Measurements from ENCODE around the gene PLCG1. TPM values are rescaled to one million over a fixed set of nuclear protein-coding genes. Genes with fewer than 3 reads are reported as not detected.

The PLCG1 gene
- 100 to 1,000 TPM in 3 of 6 donors, 10 to 100 TPM in 3; 69.8 to 383 (median 99.5) TPM for total RNA-seq

DNA sequence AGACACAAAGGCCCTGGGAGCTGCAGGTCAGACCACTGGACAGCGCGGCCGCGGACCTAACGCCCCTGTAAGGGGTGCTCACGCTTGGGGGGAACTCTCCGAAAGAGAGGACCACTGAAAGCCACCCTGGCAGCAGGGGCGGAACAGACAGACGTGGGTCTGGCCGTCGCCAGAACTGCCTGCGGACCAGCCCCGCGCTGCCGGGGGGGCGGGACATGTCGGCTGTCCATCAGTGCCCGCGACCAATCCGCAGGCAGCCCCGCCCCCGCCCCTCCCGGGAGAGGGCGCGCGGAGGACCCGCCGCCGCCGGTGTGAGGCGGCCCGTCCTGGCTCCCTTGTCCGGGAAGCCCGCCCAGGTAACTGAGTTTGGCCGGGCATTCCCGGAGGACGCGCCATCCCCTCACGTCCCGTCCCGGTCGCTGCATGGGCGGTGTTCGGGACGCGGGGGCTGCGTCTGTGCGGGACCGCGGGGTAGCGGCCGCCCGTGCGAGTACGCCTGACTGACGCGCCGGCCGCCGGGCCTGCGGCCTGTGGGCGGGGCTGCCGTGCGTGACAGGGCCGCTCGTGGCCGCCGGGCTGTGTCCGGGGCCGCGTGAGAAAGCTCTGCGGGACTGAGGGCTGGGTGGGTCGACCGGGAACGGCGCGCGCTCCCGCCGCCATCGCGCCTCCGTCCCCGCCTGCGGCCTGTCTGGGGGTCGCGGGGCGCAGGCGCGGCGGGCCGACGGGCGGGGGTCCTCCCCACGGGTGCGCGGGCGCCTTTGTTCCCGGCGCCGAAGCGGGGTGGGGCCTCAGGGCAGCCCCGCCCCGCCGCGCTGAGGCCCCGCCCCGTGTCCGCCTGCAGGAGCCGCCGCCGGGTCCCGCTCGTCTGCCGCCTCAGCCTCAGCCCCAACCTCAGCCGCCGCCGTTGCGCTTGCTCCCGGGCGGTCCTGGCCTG lies at the start of gene PLCG1:
TSS of gene PLCG1 (plus strand) at position 864 of the 934 bp plus-strand sequence. CDS start 99 bp downstream, outside the sequence.
- TF ChIP-seq, protein P1, sequence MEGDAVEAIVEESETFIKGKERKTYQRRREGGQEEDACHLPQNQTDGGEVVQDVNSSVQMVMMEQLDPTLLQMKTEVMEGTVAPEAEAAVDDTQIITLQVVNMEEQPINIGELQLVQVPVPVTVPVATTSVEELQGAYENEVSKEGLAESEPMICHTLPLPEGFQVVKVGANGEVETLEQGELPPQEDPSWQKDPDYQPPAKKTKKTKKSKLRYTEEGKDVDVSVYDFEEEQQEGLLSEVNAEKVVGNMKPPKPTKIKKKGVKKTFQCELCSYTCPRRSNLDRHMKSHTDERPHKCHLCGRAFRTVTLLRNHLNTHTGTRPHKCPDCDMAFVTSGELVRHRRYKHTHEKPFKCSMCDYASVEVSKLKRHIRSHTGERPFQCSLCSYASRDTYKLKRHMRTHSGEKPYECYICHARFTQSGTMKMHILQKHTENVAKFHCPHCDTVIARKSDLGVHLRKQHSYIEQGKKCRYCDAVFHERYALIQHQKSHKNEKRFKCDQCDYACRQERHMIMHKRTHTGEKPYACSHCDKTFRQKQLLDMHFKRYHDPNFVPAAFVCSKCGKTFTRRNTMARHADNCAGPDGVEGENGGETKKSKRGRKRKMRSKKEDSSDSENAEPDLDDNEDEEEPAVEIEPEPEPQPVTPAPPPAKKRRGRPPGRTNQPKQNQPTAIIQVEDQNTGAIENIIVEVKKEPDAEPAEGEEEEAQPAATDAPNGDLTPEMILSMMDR (IDR thresholded peaks at IDR 0.05): peak in 4 of 6 experiments; percentile 24 to 51 (median 34)
- peak in 1 of 4 donors; percentile 35 for TF ChIP-seq EP300 (IDR thresholded peaks at IDR 0.05)
- peak; percentile 78 to 84 for TF ChIP-seq POLR2AphosphoS5 (IDR thresholded peaks at IDR 0.05)
- TF ChIP-seq POLR2A (IDR thresholded peaks at IDR 0.05): peak in 3 of 4 donors; percentile 78 to 85 (median 85)
- Histone ChIP-seq H3K4me1 (peaks cover 33 to 54% (median 46%) of the 10 kb centered on the region in 4 donors), H3K4me3 (peak within 1 kb of the TSS; percentile 62 to 98 (median 93)), H3K27me3 (no peaks in the 10 kb centered on the region), H3K9me3 (no peaks in the 10 kb centered on the region), H3K36me3 (no peaks in the 10 kb centered on the region), H3K27ac (peak within 1 kb of the TSS; percentile 84 to 98 (median 96))
- peak; percentile 88 to 94 for ATAC-seq (ENCODE audit: low FRiP score in 2 of 2)
- peak; percentile 88 to 98 for DNase-seq
- 0% methylated on average over 3 to 9 of the region's 121 CpGs for WGBS, 2 donors

DNA sequence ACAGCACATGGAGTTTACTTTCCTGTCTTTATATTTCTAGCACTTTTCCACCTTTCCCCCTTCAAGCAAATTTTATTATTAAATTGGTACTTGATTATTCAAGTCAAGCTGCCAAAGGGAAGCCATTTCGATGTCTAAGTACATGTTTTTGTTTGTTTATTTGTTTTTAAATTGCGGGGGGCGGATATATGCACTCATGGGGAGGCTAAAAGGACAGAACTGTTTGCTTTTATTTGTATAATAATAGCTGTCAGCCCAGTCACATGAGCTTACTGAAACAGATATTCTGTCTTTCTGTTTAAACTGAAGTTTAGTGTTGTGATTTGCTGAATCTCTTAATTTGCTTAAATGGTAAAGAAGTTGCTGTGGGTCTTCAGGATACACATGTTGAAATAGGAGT lies 49.6 kb upstream of the PLCG1 start:
- Histone ChIP-seq H3K9me3 (no peaks in the 10 kb centered on the region), H3K4me3 (no peak overlapping the region), H3K4me1 (peaks cover 0 to 17% (median 13%) of the 10 kb centered on the region in 4 donors), H3K27ac (no peak overlapping the region), H3K27me3 (no peaks in the 10 kb centered on the region), H3K36me3 (peaks cover 0 to 68% (median 22%) of the 10 kb centered on the region in 4 donors)
- TF ChIP-seq, protein P1 (IDR thresholded peaks at IDR 0.05): no peak
- TF ChIP-seq POLR2A (IDR thresholded peaks at IDR 0.05) (no peak), POLR2AphosphoS5 (IDR thresholded peaks at IDR 0.05) (no peak), EP300 (IDR thresholded peaks at IDR 0.05) (no peak)
- ATAC-seq (ENCODE audit: low FRiP score in 2 of 2) (no peak), DNase-seq (no peak)
- 73 to 81% methylated on average over 3 of the region's 3 CpGs for WGBS, 2 donors

DNA sequence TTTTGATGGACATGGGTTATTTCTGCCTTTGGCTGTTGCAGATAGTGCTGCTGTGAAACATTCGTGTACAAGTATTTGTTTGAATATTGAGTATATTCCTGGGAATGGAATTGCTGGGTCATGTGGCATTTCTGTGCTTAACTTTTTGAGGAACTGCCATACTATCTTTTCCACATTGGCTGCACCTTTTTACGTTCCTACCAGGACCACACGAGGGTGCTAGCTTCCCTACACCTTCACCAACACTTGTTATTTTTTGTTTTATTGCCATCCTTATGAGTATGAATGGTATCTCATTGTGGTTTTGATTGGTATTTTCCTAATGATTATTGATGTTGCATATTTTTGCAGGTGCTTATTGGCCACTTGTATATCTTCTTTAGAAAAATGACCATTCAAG lies 47.8 kb upstream of the PLCG1 start:
- TF ChIP-seq POLR2AphosphoS5 (IDR thresholded peaks at IDR 0.05): no peak
- no peak for TF ChIP-seq POLR2A (IDR thresholded peaks at IDR 0.05)
- TF ChIP-seq, protein P1 (IDR thresholded peaks at IDR 0.05): no peak
- TF ChIP-seq EP300 (IDR thresholded peaks at IDR 0.05): no peak
- 91 to 93% methylated on average over 3 of the region's 3 CpGs for WGBS, 2 donors
- Histone ChIP-seq H3K27me3 (no peaks in the 10 kb centered on the region), H3K36me3 (peaks cover 0 to 69% (median 30%) of the 10 kb centered on the region in 4 donors), H3K4me3 (no peak overlapping the region), H3K4me1 (peaks cover 0 to 17% (median 13%) of the 10 kb centered on the region in 4 donors), H3K27ac (no peak overlapping the region), H3K9me3 (no peaks in the 10 kb centered on the region)
- DNase-seq (no peak), ATAC-seq (ENCODE audit: low FRiP score in 2 of 2) (no peak)

DNA sequence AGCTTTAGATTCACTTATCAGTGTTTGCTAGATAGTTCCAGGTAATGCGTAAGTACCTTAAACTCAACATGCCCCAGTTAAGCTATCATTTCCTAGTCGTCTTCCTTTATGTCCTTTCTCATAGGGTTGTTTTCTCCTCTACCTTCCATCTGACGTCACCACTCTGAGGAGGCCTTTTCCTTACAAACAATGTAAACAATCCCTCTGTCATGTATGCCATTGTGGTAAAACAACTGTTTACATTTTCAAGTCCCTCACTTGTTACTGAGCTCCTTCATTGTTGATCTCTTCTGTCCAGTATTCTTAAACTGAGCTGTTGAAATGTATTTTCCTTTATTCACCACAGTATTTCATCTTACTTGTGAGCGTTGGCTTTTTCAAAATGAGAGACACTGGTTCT lies 45.4 kb upstream of the PLCG1 start:
- WGBS, 2 donors: 70 to 73% methylated on average over 4 of the region's 4 CpGs
- TF ChIP-seq POLR2AphosphoS5 (IDR thresholded peaks at IDR 0.05) (no peak), EP300 (IDR thresholded peaks at IDR 0.05) (no peak), POLR2A (IDR thresholded peaks at IDR 0.05) (no peak)
- TF ChIP-seq, protein P1 (IDR thresholded peaks at IDR 0.05): no peak
- DNase-seq (no peak), ATAC-seq (ENCODE audit: low FRiP score in 2 of 2) (no peak)
- H3K4me3 ChIP-seq: no peak overlapping the region
- H3K27ac ChIP-seq: peak overlapping the region in 1 of 4 donors; percentile 38
- no peaks in the 10 kb centered on the region for H3K27me3 ChIP-seq
- H3K36me3 ChIP-seq: peaks cover 0 to 78% (median 37%) of the 10 kb centered on the region in 4 donors
- H3K9me3 ChIP-seq: no peaks in the 10 kb centered on the region
- peaks cover 0 to 5% (median 4%) of the 10 kb centered on the region in 4 donors for H3K4me1 ChIP-seq

Measured in upper lobe of left lung (tissue), 6 donors.